Body of pancreas (tissue), 4 donors: ENCODE measurements around the gene EIF3K. TPM values are rescaled to one million over a fixed set of nuclear protein-coding genes. Genes with fewer than 3 reads are reported as not detected.
A peak's percentile ranks its signal among the peaks of the same experiment; 100 is the strongest.

Source experiments
- ATAC-seq: fragments of 150-250 bp; one replicate; pipeline ENCODE4 v1.9.1; 2016
- DNase-seq, 4 donors: peaks; one replicate each; pipeline ENCODE4 v3.0.0-alpha.2; 2019
- H3K27ac ChIP-seq, 4 donors: fragments of 200-600 bp; sonication (generic); 1 replicate in 3 of 4; 2 replicates in 1 of 4; pipeline versions ENCODE4 v1.5.1 to v1.6.1; 2016 to 2019; ENCODE audit warnings: mild to moderate bottlenecking in 1 of 4, mixed read lengths in 1 of 4, moderate library complexity in 1 of 4
- H3K27me3 ChIP-seq, 2 donors: fragments of 200-600 bp; sonication (generic); one replicate each; pipeline ENCODE4 v1.6.0; 2016; ENCODE audit warnings: mild to moderate bottlenecking in 1 of 2
- H3K36me3 ChIP-seq, 2 donors: fragments of 200-600 bp; sonication (generic); replicated peaks in 1 of 2; 2 replicates each; pipeline ENCODE4 v1.5.1; 2016; ENCODE audit warnings: low read depth in 2 of 2; ENCODE audit not compliant: insufficient read depth in 1 of 2
- H3K4me1 ChIP-seq: fragments of 200-600 bp; sonication (generic); one replicate; pipeline ENCODE4 v1.6.0; 2016
- H3K4me3 ChIP-seq, 2 donors: fragments of 200-600 bp; sonication (generic); 1 replicate in 1 of 2; 2 replicates in 1 of 2; pipeline ENCODE4 v1.5.1; 2016 to 2019
- H3K9me3 ChIP-seq, 3 donors: fragments of 200-600 bp; sonication (generic); 1 replicate in 2 of 3; 2 replicates in 1 of 3; pipeline ENCODE4 v1.5.1; 2016
- POLR2A ChIP-seq, 3 donors: fragments of 450-650 bp; IDR thresholded peaks; one replicate each; pipeline ENCODE4 v1.6.1; 2016; ENCODE audit warnings: antibody characterized with exemption in 3 of 3, mild to moderate bottlenecking in 2 of 3
- WGBS, 2 donors: methylation state at CpG; one replicate each; pipeline ENCODE4 v1.1.5; 2017; 5-methylcytosine and 5-hydroxymethylcytosine counted together
- intact Hi-C: fragments of 100-400 bp; cut with DNase I; formaldehyde crosslinking; loops from one replicate; pipeline ENCODE4 v1.15.1; 2023
- total RNA-seq, 2 donors: library from RNA; depleted of rRNA; stranded (reverse); fragments of >200 nt; gene quantifications; one replicate each; pipeline ENCODE4 v1.1.0, GENCODE V29; 2016
- TF ChIP-seq, protein P1 (sequence below), 7 experiments: fragments of 450-650 bp in 4 of 7; fragments of 200-600 bp in 3 of 7; sonication (generic) in 3 of 7; IDR thresholded peaks; one replicate each; pipeline ENCODE4 v1.5.1; 2016 to 2019; ENCODE audit warnings: antibody characterized with exemption in 7 of 7

EIF3K gene
- total RNA-seq, 2 donors from 2014 or later, result 108 to 169 TPM

DNA sequence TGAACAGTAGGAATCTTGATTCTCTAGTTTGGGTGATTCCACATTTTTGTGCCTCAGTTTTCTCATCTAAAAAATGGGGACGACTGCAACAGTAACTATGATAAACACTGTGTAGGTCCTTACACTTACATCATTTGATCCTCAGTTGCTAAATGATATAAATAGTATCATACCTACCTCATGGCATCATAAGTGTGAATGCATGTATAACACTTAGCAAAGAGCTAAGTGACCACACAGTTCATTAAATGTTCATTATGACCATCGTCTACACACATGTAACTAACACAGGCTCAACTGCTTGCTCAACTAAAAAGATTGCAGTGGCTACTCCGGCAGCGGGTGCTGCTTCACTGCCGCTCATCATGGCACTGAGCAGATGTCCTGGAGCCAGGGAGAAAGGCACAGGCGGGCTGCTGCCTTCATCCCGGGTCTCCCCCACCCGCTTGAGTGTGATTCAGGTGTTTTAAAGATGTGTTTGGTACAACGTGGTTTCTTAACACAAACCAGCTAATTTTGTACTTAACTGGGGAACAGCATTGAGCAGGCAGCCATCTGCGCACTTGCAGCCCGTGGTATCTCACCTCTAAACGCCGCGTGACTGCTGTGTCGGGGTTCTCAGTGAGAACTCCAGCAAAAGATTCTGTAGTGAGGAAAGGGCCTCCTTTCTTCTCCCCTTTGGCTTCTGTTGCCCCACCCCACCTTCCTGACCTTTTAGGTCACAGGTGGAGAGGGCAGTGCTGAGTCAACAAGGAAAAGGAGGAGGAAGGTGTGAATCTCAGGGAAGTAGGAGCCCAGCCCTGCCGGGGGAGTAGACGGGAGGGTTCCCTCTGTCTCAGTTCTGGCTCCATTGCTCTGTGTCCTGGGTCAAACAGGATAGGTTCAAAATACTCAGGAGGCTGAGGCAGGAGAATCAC, 16.8 kb downstream of the EIF3K start:
- Histone ChIP-seq H3K36me3 (peaks cover 0 to 9% of the 10 kb centered on the region in 2 donors), H3K4me1 (no peaks in the 10 kb centered on the region), H3K9me3 (no peaks in the 10 kb centered on the region), H3K27ac (no peak overlapping the region), H3K4me3 (no peak overlapping the region), H3K27me3 (no peaks in the 10 kb centered on the region)
- TF ChIP-seq, protein P1, sequence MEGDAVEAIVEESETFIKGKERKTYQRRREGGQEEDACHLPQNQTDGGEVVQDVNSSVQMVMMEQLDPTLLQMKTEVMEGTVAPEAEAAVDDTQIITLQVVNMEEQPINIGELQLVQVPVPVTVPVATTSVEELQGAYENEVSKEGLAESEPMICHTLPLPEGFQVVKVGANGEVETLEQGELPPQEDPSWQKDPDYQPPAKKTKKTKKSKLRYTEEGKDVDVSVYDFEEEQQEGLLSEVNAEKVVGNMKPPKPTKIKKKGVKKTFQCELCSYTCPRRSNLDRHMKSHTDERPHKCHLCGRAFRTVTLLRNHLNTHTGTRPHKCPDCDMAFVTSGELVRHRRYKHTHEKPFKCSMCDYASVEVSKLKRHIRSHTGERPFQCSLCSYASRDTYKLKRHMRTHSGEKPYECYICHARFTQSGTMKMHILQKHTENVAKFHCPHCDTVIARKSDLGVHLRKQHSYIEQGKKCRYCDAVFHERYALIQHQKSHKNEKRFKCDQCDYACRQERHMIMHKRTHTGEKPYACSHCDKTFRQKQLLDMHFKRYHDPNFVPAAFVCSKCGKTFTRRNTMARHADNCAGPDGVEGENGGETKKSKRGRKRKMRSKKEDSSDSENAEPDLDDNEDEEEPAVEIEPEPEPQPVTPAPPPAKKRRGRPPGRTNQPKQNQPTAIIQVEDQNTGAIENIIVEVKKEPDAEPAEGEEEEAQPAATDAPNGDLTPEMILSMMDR (IDR thresholded peaks at IDR 0.05), result no peak
- no peak for TF ChIP-seq POLR2A (IDR thresholded peaks at IDR 0.05)
- intact Hi-C loops, result loop anchor here (10.0 kb wide), 1 partner anchor 121 kb away; no protein-coding TSS in a partner anchor
- DNase-seq (no peak), ATAC-seq (no peak)
- 79 to 88% methylated on average over 16 to 17 of the region's 17 CpGs for WGBS, 2 donors

DNA sequence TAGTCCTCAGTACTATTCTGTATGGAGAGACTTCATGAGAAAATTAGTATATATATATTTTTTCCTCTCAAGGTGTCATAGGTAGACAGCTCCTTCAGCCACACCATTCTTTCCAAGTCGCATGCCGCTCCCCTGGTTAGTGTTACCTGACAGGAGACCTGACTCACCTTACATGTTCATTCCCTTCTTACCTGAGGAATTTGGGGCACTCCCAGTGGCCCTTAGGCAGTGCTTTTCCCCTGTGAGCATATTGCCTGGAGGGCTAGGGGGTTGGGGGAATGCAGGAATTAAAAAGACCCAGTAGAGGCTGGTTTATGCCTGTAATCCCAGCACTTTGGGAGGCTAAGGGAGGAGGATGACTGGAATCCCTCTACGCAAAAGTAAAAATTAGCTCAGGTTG, 19.5 kb downstream of the EIF3K start:
- H3K4me1 ChIP-seq, result no peaks in the 10 kb centered on the region
- intact Hi-C loops, result loop anchor here (10.0 kb wide), 1 partner anchor 124 kb away; no protein-coding TSS in a partner anchor
- H3K4me3 ChIP-seq, result no peak overlapping the region
- DNase-seq (no peak), ATAC-seq (no peak)
- H3K27me3 ChIP-seq, result no peaks in the 10 kb centered on the region
- TF ChIP-seq, protein P1 (IDR thresholded peaks at IDR 0.05), result no peak
- no peak for TF ChIP-seq POLR2A (IDR thresholded peaks at IDR 0.05)
- H3K27ac ChIP-seq, result no peak overlapping the region
- no peaks in the 10 kb centered on the region for H3K9me3 ChIP-seq
- 94 to 96% methylated on average over 3 of the region's 3 CpGs for WGBS, 2 donors
- peaks cover 0 to 2% of the 10 kb centered on the region in 2 donors for H3K36me3 ChIP-seq

DNA sequence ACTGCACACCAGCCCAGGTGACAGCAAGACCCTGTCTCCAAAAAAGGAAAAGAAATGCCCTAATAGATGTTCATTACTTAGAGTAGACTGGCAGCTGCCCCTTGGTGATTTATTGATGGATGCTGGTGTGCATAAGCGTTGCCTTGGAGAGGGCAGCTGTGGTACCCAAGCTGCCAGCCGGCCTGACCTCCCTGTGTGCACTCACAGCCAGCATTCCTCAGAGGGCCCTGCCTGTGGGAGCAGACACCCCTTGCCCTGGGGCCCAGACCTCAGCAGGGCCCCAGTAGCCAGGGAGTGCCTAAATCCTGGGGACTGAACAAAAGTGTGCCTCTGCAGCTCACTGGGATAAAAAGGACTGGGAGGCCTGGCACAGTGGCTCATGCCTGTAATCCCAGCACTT, 20.7 kb downstream of the EIF3K start:
- no peak for TF ChIP-seq POLR2A (IDR thresholded peaks at IDR 0.05)
- TF ChIP-seq, protein P1 (IDR thresholded peaks at IDR 0.05), result no peak
- peaks cover 0 to 2% of the 10 kb centered on the region in 2 donors for H3K36me3 ChIP-seq
- intact Hi-C loops, result loop anchor here (10.0 kb wide), 1 partner anchor 125 kb away; no protein-coding TSS in a partner anchor
- no peak overlapping the region for H3K27ac ChIP-seq
- no peaks in the 10 kb centered on the region for H3K9me3 ChIP-seq
- 91 to 93% methylated on average over 2 of the region's 2 CpGs for WGBS, 2 donors
- H3K4me1 ChIP-seq, result no peaks in the 10 kb centered on the region
- DNase-seq, result no peak
- H3K27me3 ChIP-seq, result no peaks in the 10 kb centered on the region
- no peak overlapping the region for H3K4me3 ChIP-seq
- ATAC-seq, result no peak

DNA sequence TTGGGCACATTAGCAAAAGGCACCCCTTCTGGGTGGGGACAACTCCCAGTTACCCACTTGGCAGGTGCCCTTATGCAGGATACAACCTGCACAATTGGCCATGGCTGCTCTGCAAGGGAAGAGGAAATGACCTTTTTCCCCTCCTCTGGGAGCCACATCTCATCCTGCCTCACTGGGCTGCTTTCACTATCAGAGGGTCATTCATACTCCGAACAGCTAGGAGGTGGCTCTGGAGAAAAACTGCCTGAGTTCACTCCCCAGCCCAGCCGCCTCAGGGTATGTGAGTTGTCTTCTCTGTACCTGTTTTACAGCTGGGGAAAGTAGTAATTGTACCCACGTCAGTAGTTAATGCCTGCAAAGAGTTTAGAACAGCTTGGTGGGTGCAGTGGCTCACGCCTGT, 21.4 kb downstream of the EIF3K start:
- no peak for TF ChIP-seq POLR2A (IDR thresholded peaks at IDR 0.05)
- TF ChIP-seq, protein P1 (IDR thresholded peaks at IDR 0.05), result no peak
- H3K36me3 ChIP-seq, result peaks cover 0 to 2% of the 10 kb centered on the region in 2 donors
- ATAC-seq (no peak), DNase-seq (no peak)
- peak overlapping the region in 1 of 4 donors; percentile 26 for H3K27ac ChIP-seq
- H3K27me3 ChIP-seq, result no peaks in the 10 kb centered on the region
- no peaks in the 10 kb centered on the region for H3K9me3 ChIP-seq
- intact Hi-C loops, result no loop called here
- H3K4me3 ChIP-seq, result no peak overlapping the region
- 77 to 90% methylated on average over 3 to 4 of the region's 4 CpGs for WGBS, 2 donors
- H3K4me1 ChIP-seq, result no peaks in the 10 kb centered on the region
